ENCODE data around the gene FREY1. TPM values are rescaled to one million over a fixed set of nuclear protein-coding genes. Genes with fewer than 3 reads are reported as not detected.

FREY1 gene
- total RNA-seq, 1 donor from 2014 or later = not detected

- DNase-seq (ENCODE audit: low read depth) = no peak
- H3K4me3 ChIP-seq (ENCODE audit: low read depth, low read length) = no peak overlapping the region
- H3K36me3 ChIP-seq (ENCODE audit: control insufficient read depth, insufficient read depth, low read length) = no peaks in the 10 kb centered on the region
- peaks cover 24% of the 10 kb centered on the region for H3K27me3 ChIP-seq (ENCODE audit: control insufficient read depth, insufficient read depth, low read length)
- no peak for TF ChIP-seq CTCF (IDR thresholded peaks at IDR 0.05; ENCODE audit: insufficient read depth, low read length, poor library complexity, severe bottlenecking)
These were observed 20.2 kb upstream of the FREY1 start for GRCh38 chr11:45927332-45927683.

DNA sequence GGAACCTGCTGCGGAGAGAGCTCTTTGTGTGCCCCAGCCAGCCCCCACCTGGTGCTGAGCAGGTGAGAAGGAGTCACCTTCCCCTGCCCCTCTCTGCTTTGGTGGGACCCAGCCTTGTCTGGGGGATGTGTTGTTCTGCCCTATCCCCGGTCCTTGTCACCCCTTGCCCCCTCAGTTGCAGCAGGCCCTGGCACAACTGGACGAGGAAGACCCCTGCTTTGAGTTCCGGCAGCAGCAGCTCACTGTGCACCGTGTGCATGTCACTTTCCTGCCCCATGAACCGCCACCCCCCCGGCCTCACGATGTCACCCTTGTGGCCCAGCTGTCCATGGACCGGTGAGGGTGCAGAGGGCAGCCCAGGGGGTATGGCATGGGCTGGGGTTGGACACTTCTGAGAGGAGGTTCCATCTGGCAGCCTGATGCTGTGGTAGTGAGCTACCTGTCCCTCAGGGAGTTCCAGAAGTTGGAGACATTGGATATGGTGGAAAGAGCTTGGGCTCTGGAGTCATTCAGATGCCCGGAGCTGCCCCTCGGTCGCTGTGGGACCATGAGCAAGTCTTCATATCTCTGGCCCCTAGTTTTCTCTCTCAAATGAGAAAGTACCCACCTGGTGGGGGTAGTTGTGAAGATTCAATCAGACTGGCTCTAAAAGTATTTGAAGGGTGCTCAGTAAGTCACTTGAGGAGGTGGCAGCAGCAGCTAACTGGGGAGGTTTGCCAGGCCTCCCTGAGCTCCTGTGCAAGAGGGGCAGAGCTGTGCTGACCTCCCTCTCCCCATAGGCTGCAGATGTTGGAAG is 19.7 kb upstream of the FREY1 start:
- Histone ChIP-seq H3K27me3 (ENCODE audit: control insufficient read depth, insufficient read depth, low read length) (peaks cover 29% of the 10 kb centered on the region), H3K36me3 (ENCODE audit: control insufficient read depth, insufficient read depth, low read length) (no peaks in the 10 kb centered on the region), H3K4me3 (ENCODE audit: low read depth, low read length) (no peak overlapping the region)
- no peak for DNase-seq (ENCODE audit: low read depth)
- no peak for TF ChIP-seq CTCF (IDR thresholded peaks at IDR 0.05; ENCODE audit: insufficient read depth, low read length, poor library complexity, severe bottlenecking)

DNA sequence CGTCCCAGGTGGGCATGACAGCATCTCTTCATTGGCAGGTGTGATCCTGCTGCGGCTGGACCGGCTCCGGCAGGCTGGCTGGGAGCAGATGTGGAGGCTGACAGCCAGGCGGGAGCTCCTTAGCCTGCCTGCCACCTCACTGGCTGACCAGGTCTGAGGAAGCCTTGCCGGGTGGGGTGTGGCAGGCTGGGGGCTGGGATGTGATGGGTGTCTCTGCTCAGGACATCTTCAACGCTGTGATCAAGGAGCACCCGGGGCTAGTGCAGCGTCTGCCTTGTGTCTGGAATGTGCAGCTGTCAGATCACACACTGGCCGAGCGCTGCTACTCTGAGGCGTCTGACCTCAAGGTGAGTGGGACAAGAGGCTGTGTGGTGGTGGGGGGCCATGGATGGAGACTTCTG is 18.9 kb upstream of the FREY1 start:
- Histone ChIP-seq H3K27me3 (ENCODE audit: control insufficient read depth, insufficient read depth, low read length) (peaks cover 37% of the 10 kb centered on the region), H3K36me3 (ENCODE audit: control insufficient read depth, insufficient read depth, low read length) (no peaks in the 10 kb centered on the region), H3K4me3 (ENCODE audit: low read depth, low read length) (no peak overlapping the region)
- TF ChIP-seq CTCF (IDR thresholded peaks at IDR 0.05; ENCODE audit: insufficient read depth, low read length, poor library complexity, severe bottlenecking) = no peak
- DNase-seq (ENCODE audit: low read depth) = no peak

- Histone ChIP-seq H3K36me3 (ENCODE audit: control insufficient read depth, insufficient read depth, low read length) (no peaks in the 10 kb centered on the region), H3K27me3 (ENCODE audit: control insufficient read depth, insufficient read depth, low read length) (peaks cover 37% of the 10 kb centered on the region), H3K4me3 (ENCODE audit: low read depth, low read length) (no peak overlapping the region)
- DNase-seq (ENCODE audit: low read depth) = no peak
- no peak for TF ChIP-seq CTCF (IDR thresholded peaks at IDR 0.05; ENCODE audit: insufficient read depth, low read length, poor library complexity, severe bottlenecking)
These were observed 18.5 kb upstream of the FREY1 start for GRCh38 chr11:45925550-45925949.

DNA sequence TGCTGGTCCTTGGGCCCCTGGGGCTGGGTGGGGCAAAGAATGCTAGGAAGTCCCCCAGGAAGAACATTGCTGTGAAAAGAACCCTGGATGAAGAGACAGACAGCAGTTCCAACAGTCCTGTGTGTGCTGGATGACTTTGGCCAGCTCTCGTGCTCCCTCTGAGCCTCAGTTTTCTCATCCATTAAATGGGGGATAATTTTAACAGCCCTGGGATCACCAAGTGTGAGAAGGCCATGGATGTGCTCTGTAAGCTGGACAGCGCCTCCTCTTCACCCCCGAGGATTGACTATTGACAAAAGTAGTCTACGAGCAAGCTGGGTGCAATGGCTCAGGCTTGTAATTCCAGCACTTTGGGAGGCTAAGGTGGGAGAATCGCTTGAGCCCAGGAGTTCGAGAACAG is 17.9 kb upstream of the FREY1 start:
- TF ChIP-seq CTCF (IDR thresholded peaks at IDR 0.05; ENCODE audit: insufficient read depth, low read length, poor library complexity, severe bottlenecking) = no peak
- H3K27me3 ChIP-seq (ENCODE audit: control insufficient read depth, insufficient read depth, low read length) = peaks cover 39% of the 10 kb centered on the region
- no peaks in the 10 kb centered on the region for H3K36me3 ChIP-seq (ENCODE audit: control insufficient read depth, insufficient read depth, low read length)
- H3K4me3 ChIP-seq (ENCODE audit: low read depth, low read length) = no peak overlapping the region
- DNase-seq (ENCODE audit: low read depth) = no peak
